Gastroesophageal sphincter (tissue), 4 donors: ENCODE results near the gene BRD7. TPM values are rescaled to one million over a fixed set of nuclear protein-coding genes. Genes with fewer than 3 reads are reported as not detected.

ENCODE experiments used
- ATAC-seq: fragments of 150-250 bp; one replicate; pipeline ENCODE4 v1.9.1; 2016; ENCODE audit warnings: mild to moderate bottlenecking, moderate library complexity
- H3K27ac ChIP-seq, 4 donors: fragments of 200-600 bp; sonication (generic) in 3 of 4; 1 replicate in 3 of 4; 2 replicates in 1 of 4; pipeline ENCODE4 v1.5.1; 2016 to 2019
- H3K27me3 ChIP-seq: fragments of 200-600 bp; sonication (generic); one replicate; pipeline ENCODE4 v1.5.1; 2019
- H3K36me3 ChIP-seq, 2 donors: fragments of 200-600 bp; sonication (generic); one replicate each; pipeline ENCODE4 v1.5.1; 2019; ENCODE audit warnings: control low read depth in 1 of 2
- H3K4me1 ChIP-seq, 3 donors: fragments of 200-600 bp; sonication (generic); 1 replicate in 2 of 3; 2 replicates in 1 of 3; pipeline ENCODE4 v1.5.1; 2016 to 2019; ENCODE audit warnings: control low read depth in 2 of 3
- H3K4me3 ChIP-seq, 2 donors: fragments of 200-600 bp; sonication (generic); one replicate each; pipeline ENCODE4 v1.5.1; 2019; ENCODE audit warnings: mild to moderate bottlenecking in 1 of 2, moderate library complexity in 1 of 2
- H3K9me3 ChIP-seq, 3 donors: fragments of 200-600 bp; sonication (generic); one replicate each; pipeline ENCODE4 v1.5.1; 2017 to 2019; ENCODE audit warnings: control low read depth in 2 of 3
- CTCF ChIP-seq, 4 experiments: fragments of 200-600 bp in 2 of 4; fragments of 450-650 bp in 2 of 4; sonication (generic) in 1 of 4; IDR thresholded peaks; one replicate each; pipeline ENCODE4 v1.5.1; 2017 to 2019; ENCODE audit warnings: antibody characterized with exemption in 4 of 4, mild to moderate bottlenecking in 2 of 4, moderate library complexity in 2 of 4
- EP300 ChIP-seq: sonication (generic); formaldehyde crosslinking; IDR thresholded peaks from one replicate; pipeline ENCODE4 v1.6.1; 2017; ENCODE audit warnings: antibody characterized with exemption, mild to moderate bottlenecking
- POLR2A ChIP-seq, 2 donors: fragments of 450-650 bp; IDR thresholded peaks; one replicate each; pipeline ENCODE4 v1.6.1; 2017; ENCODE audit warnings: antibody characterized with exemption in 2 of 2, mild to moderate bottlenecking in 2 of 2, moderate library complexity in 1 of 2
- POLR2AphosphoS5 ChIP-seq: sonication (generic); formaldehyde crosslinking; IDR thresholded peaks from one replicate; pipeline ENCODE4 v1.6.1; 2017; ENCODE audit warnings: antibody characterized with exemption
- WGBS, 2 donors: methylation state at CpG; one replicate each; pipeline ENCODE4 v1.1.5; 2018; ENCODE audit warnings: low coverage in 1 of 2; 5-methylcytosine and 5-hydroxymethylcytosine counted together
- total RNA-seq, 4 donors: library from RNA; depleted of rRNA; stranded (reverse); fragments of >200 nt; gene quantifications; one replicate each; pipeline ENCODE4 v1.1.0, GENCODE V29; 2016

Gene BRD7
- total RNA-seq, 4 donors from 2014 or later = 59.1 to 84.0 (median 70.5) TPM

GRCh38 chr16:50399411-50399810 is 30.6 kb upstream of the BRD7 start:
- TF ChIP-seq EP300 (no peak), POLR2A (IDR thresholded peaks at IDR 0.05) (no peak), POLR2AphosphoS5 (no peak), CTCF (IDR thresholded peaks at IDR 0.05) (no peak)
- no peaks in the 10 kb centered on the region for H3K36me3 ChIP-seq
- H3K27ac ChIP-seq = no peak overlapping the region
- H3K4me1 ChIP-seq = no peaks in the 10 kb centered on the region
- WGBS, 2 donors = 66 to 100% methylated on average over 1 to 3 of the region's 3 CpGs
- ATAC-seq = no peak
- no peaks in the 10 kb centered on the region for H3K9me3 ChIP-seq
- no peaks in the 10 kb centered on the region for H3K27me3 ChIP-seq
- no peak overlapping the region for H3K4me3 ChIP-seq

GRCh38 chr16:50398336-50398735 is 29.5 kb upstream of the BRD7 start:
- ATAC-seq = no peak
- H3K9me3 ChIP-seq = no peaks in the 10 kb centered on the region
- no peak overlapping the region for H3K27ac ChIP-seq
- H3K4me3 ChIP-seq = no peak overlapping the region
- TF ChIP-seq CTCF (IDR thresholded peaks at IDR 0.05) (no peak), EP300 (no peak), POLR2A (IDR thresholded peaks at IDR 0.05) (no peak), POLR2AphosphoS5 (no peak)
- no peaks in the 10 kb centered on the region for H3K36me3 ChIP-seq
- WGBS, 2 donors = 100% methylated on average over 1 to 2 of the region's 5 CpGs
- H3K4me1 ChIP-seq = no peaks in the 10 kb centered on the region
- H3K27me3 ChIP-seq = no peaks in the 10 kb centered on the region

GRCh38 chr16:50396761-50397535 is 28.2 kb upstream of the BRD7 start:
- H3K9me3 ChIP-seq = no peaks in the 10 kb centered on the region
- ATAC-seq = no peak
- H3K4me1 ChIP-seq = no peaks in the 10 kb centered on the region
- TF ChIP-seq EP300 = no peak
- no peak for TF ChIP-seq CTCF (IDR thresholded peaks at IDR 0.05)
- no peak for TF ChIP-seq POLR2AphosphoS5
- no peak for TF ChIP-seq POLR2A (IDR thresholded peaks at IDR 0.05)
- 74 to 86% methylated on average over 8 of the region's 8 CpGs for WGBS, 2 donors
- H3K27ac ChIP-seq = no peak overlapping the region
- no peaks in the 10 kb centered on the region for H3K27me3 ChIP-seq
- no peak overlapping the region for H3K4me3 ChIP-seq
- no peaks in the 10 kb centered on the region for H3K36me3 ChIP-seq

GRCh38 chr16:50395763-50396710 is 27.2 kb upstream of the BRD7 start:
- no peak overlapping the region for H3K27ac ChIP-seq
- no peaks in the 10 kb centered on the region for H3K36me3 ChIP-seq
- no peak for TF ChIP-seq EP300
- no peak for TF ChIP-seq POLR2A (IDR thresholded peaks at IDR 0.05)
- TF ChIP-seq POLR2AphosphoS5 = no peak
- no peak for TF ChIP-seq CTCF (IDR thresholded peaks at IDR 0.05)
- 60 to 76% methylated on average over 1 to 10 of the region's 10 CpGs for WGBS, 2 donors
- no peaks in the 10 kb centered on the region for H3K4me1 ChIP-seq
- no peak overlapping the region for H3K4me3 ChIP-seq
- no peaks in the 10 kb centered on the region for H3K27me3 ChIP-seq
- no peak for ATAC-seq
- H3K9me3 ChIP-seq = no peaks in the 10 kb centered on the region
